GM21576 (cell line): ENCODE results near the gene TBC1D9B.
A peak's percentile ranks its signal among the peaks of the same experiment; 100 is the strongest.
"Not testable (repeated sequence)": the region's sequence is repeated elsewhere in the genome, so short reads cannot be mapped to it uniquely, and the experiment has no call there.

Experiments used
- ATAC-seq: cut with Tn5 transposase; IDR thresholded peaks from one replicate; pipeline ENCODE4 v1.9.1; 2021; ENCODE audit warnings: mild to moderate bottlenecking, moderate library complexity; ENCODE audit not compliant: unreplicated experiment

TBC1D9B gene

DNA sequence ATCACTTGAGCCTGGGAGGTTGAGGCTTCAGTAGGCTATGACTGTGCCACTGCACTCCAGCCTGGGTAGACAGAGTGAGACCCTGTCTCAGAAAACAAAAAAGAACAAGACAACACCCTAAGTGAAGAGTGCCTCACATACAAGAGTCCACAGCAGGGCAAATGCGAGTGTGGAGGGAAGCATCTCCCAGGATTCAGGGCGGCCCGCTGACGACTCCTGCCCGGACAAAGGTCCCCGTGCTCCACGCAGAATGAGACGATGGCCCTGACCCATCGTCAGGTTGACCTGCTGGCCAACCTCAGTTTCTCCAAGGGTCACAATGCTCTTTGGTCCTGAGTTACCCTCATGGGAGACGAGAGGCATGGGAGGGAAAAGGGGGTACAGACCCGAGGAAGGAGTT is 67.4 kb downstream of the TBC1D9B start:
- ATAC-seq = no peak

DNA sequence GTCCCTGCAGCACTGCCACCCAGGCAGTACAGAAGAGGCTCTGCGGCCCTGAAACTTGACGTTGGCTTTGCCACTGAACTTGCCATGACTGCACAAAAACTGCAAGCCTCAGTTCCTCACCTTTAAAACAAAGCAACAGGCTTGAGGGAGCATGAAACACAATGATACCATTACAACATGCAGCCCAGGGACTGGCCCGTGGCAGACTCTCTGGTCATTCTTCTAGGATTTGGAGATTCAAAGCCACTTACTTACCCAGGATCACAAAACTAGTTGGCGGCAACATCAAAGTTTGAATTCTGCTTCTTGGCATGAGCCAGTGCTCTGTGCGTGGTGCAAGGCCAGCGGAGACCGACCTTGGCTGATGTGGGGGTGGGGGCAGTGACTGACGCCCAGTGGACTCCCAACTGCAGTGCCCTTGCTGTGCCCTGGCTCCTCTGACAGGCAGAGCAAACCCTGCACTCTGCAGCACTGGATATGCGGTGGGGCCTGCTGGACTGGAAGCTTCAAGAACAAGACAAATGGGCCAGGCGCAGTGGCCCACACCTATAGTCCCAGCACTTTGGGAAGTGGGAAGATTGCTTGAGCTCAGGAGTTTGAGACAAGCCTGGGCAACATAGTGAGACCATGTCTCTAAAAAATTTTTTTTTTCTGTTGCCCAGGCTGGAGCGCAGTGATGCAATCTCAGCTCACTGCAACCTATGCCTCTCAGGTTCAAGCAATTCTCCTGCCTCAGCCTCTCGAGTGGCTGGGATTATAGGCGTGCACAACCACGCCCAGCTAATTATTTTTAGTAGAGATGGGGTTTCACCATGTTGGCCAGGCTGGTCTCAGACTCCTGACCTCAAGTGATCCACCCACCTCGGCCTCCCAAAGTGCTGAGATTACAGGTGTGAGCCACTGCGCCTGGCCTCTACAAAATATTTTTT is 68.1 kb downstream of the TBC1D9B start:
- ATAC-seq = no peak

- ATAC-seq = no peak
Observed at GRCh38 chr5:179837076-179838011, 70.4 kb downstream of the TBC1D9B start.

GRCh38 chr5:179836225-179837019 is 71.3 kb downstream of the TBC1D9B start:
- peak; percentile 54 for ATAC-seq

DNA sequence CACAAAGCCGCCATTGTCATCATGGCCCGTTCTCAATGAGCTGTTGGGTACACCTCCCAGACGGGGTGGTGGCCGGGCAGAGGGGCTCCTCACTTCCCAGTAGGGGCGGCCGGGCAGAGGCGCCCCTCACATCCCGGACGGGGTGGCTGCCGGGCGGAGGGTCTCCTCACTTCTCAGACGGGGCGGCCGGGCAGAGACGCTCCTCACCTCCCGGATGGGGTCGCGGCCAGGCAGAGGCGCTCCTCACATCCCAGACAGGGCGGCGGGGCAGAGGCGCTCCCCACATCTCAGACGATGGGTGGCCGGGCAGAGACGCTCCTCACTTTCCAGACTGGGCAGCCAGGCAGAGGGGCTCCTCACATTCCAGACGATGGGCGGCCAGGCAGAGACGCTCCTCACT is 72.8 kb downstream of the TBC1D9B start:
- not testable (repeated sequence) for ATAC-seq

DNA sequence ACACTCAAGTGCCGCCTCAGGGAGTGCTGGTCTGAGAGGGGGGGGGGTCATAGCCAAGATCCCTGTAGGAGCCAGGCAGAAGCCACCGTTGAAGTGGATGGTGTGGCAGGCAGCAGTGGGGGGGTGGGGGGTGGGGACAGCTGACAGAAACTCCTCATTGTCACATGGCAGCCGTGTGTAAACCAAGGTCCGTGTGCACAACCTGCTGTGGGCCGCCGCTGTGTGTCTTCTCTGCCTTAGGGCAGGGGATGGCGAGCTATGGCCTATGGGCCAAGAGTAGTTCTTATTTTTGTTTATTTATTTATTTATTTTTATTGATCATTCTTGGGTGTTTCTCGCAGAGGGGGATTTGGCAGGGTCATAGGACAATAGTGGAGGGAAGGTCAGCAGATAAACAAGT is 73.6 kb downstream of the TBC1D9B start:
- no peak for ATAC-seq

DNA sequence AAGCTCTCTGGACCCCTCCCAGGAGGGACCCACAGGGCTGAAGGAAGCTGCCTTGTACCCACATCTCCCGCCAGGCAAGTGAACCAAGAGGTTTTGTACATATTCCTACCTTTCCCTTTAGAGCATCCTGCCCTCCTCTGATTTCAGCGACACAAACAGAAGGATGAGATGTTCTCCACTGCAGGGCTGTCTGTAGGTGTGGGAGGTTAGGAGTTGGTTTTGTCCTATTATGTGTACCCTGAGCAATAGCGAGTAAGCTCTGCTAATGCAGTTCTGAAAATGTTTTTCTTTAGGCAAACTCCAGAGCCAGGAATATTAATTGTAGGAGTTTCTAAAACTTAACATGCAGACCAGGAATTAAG is 74.0 kb downstream of the TBC1D9B start:
- no peak for ATAC-seq

DNA sequence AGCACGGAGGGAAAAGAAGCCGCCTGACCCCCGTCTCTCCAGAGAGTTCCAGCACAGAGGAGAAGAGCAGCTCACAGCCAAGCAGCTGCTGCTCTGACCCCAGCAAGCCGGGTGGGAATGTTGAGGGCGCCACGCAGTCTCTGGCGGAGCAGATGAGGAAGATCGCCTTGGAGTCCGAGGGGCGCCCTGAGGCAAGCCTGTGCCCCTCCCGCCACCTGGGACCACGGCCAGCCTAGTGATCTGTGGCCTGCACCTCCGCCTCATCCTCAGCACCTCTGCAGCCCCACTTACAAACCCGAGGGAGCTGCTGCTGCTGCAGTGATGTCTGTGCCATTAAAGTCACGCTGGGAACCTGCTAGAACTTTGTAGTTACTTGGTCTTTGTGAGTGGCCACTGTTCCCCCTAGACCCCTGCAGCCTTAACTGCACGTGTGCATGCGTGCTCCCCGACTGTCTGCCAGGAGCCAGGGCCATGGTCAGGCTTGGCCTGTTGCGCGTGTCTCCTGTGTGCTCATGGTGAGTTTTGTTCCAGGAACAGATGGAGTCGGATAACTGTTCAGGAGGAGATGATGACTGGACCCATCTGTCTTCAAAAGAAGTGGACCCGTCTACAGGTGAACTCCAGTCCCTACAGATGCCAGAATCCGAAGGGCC is 74.5 kb downstream of the TBC1D9B start:
- no peak for ATAC-seq

- ATAC-seq = no peak
Observed at GRCh38 chr5:179832039-179832745, 75.5 kb downstream of the TBC1D9B start.

GRCh38 chr5:179830818-179831468 is 76.8 kb downstream of the TBC1D9B start:
- no peak for ATAC-seq

GRCh38 chr5:179829732-179830435 is 77.8 kb downstream of the TBC1D9B start:
- no peak for ATAC-seq

DNA sequence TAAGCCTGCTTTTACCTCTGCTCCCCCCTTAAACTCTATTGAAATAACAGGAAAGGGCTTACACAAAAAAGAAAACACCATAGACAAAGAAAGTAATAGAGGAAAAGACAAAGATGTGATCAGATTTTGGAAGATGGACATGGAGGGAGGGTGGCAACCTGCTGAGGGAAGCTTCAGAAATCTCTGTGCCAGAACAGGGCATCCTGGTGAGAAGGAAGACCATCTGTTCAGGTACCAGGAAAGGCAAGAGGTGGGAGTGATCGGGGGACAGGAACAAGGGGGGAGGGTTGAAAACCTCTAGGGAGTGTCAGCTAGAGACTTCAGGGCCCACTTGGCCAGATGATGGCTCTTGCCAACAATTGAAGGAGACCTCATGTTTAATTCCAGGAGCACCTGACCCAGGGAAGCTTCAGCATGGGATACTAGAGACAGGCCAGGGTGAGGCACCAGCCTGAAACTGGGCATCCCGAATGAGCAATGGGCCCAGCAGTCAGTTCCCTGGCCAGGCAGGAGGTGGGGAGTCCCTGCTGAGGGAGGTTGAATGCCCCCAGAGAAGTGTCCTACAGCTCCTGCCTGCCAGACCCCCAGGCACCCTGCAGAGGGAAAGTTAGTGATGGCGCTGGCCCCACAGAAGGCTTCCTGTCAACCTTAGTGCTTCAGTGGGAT is 78.8 kb downstream of the TBC1D9B start:
- ATAC-seq = no peak

DNA sequence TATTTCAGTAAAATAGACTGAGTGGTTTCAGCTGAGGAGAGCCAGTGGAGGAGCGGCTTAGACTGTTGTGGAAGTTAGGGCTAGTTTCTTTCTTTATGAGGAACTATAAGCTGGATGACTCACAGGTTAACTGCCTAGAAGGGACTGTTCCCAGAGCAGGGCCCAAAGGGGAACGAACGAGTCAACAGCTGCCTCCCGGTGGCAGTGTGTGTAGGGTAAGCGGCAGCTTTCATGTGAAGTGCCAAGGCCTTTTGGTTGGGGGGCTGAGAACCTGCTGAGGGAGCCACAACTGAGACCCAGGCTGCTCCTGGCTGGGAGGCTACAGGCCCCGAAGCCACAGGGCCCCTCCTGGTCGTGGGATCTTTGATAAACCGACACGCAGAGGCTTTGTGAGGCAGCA is 80.0 kb downstream of the TBC1D9B start:
- no peak for ATAC-seq

DNA sequence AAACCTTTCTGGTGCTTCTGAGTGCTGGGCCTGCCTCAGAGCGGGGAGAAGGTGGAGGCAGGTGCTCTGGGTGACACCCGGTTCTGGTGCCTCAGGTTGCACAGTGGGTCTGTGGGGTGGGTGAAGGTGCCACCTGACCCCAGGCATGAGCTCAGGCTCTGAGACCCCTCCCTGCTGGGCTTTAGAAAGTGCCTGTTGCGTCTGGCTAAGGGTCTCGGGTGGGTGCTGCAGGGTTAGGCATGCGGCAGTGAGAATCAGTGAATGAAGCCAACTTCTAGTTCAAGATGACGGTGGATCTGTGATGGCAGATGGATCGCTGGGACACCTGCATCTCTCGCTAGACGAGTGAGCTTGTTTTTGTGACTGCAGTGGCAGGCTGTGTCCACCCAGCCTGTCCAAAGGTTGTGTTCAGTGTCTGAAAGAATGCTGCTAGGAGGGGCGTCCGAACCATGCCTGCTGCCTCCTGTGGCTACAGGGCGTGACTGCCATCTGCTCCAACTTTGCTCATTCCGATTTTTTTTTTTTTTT is 82.0 kb downstream of the TBC1D9B start:
- no peak for ATAC-seq

- no peak for ATAC-seq
Observed at GRCh38 chr5:179824745-179825112, 83.0 kb downstream of the TBC1D9B start.

DNA sequence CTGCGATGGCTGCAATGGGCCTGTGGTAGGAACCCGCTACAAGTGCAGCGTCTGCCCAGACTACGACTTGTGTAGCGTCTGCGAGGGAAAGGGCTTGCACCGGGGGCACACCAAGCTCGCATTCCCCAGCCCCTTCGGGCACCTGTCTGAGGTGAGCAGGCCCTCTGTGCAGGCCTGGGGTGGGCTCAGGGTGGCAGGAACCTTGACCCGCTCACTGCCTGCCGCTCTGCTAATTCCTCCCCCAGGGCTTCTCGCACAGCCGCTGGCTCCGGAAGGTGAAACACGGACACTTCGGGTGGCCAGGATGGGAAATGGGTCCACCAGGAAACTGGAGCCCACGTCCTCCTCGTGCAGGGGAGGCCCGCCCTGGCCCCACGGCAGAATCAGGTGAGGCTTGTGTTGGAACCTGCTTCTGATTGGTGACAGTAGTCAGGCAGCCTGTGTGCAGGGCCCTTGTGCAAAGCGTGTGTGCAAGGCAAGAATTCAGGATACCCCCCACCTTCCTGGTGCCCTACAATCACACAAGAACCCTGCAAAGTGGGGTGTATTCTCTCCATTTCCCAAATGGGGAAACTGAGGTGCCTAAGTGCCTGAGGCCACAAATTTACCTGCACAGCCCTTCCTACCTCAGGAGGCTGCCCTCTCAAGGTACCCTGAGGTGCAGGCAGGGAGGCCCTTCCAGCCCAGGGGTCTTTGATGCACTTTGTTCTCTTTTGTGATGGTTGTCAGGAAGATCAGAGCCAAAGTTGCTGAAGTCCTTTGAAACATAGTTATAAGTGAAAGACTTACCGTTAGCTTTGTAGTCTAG is 83.6 kb downstream of the TBC1D9B start:
- ATAC-seq = no peak

DNA sequence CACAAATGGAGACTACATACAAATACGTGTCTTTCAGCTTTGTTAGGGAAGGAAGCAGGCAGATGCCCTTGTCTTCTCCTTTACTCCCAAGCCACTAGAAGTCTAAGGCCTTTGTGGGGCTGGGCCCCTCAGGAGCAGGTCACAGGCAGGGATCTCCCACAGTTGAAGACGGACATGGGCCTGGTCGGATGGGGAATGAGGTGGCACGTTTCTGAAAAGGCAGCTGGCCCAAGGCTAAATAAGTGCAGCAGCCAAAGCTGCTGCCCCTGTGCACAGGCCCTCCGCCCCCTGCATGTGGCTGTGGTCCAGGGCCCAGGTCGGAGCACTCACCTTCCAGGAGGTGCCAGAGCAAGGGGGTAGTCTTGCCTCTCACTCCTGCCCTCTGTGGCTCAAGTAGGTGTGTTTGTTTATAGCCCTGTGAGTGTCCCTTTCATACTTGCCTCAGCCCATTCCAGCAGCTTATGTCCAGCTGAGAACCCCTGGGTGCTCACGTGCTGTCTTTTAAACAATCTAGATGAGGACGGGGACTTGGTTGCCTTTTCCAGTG is 85.2 kb downstream of the TBC1D9B start:
- no peak for ATAC-seq
